ENCODE data around the gene IFITM5.
A peak's percentile ranks its signal among the peaks of the same experiment; 100 is the strongest.
"Not testable (repeated sequence)": the region's sequence is repeated elsewhere in the genome, so short reads cannot be mapped to it uniquely, and the experiment has no call there.

Gene IFITM5

DNA sequence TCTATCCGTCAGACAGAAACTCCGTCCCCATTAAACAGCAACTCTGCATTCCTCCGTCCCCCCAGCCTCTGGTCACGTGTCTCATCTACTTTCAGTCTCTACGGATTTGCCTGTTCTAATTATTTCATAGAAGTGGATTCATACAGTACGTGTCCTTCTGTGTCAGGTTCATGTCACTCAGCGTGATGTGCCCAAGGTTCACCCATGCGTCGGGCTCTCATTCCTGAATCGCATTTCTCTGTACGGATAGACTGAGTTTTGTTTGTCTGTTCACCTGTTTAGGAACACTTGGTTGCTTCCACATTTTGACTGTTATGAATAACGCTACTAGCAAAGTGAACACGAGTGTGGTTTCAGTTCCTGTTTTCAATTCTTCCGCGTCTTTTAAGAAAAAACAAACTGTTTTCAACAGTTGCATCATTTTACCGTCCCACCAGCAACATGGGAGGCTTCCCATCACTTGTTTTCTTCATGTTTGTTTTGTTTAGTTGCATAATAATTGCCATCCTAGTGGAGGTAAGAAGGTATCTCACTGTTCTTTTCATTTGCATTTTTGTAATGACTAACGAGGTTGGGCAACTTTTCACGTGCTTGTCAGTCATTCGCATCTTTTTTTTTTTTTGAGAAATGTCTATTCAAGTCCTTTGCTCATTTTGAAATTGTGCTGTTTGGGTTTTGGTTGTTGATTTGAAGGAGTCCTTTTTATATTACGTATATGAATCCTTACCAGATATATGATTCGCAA lies 30.0 kb downstream of the IFITM5 start:
- no peak for DNase-seq (ENCODE audit: extremely low read depth in 1 of 2, low read depth in 1 of 2)

DNA sequence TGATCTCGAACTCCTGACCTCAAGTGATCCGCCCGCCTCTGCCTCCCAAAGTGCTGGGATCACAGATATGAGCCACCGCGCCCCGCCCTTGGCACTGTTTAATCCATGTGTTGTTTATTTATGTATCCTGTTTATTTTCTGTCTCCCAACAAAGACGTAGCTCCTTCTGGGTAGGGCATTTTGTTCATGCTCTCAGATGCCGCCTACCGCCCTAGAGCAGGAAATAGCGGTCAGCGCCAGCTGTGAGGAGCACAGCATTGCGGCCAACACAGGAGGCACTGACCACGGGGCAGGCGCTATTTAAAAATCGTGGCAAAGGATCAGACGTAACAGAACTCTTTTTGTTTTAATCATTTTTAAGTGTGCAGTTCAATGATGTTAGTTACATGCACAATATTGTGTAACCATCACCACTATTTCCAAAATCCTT lies 30.6 kb downstream of the IFITM5 start:
- DNase-seq (ENCODE audit: extremely low read depth in 1 of 2, low read depth in 1 of 2): not testable (repeated sequence)

DNA sequence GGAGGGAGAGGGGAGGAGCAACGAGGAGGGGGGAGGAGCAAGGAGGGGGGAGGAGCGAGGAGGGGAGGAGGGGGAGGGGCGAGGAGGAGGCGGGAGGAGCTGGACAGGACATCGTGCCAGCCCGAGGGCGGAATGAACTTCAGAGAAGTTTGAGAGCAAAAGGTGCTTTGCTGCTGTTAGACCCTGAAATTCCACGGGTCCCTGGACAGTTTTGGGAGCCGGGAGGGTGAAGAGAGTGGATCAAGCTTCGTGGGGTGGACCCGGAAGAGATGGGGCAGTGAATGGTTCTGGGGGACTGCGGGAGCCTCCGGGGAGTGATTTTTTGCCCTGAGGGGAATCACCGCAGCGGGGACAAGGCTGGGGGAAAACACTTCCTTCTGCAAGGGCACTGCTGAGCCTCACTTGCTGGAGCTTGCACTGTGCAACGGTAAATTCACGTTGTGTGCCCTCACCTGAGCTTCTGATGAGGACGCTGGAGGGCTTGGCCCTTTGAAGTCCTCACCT lies 31.8 kb downstream of the IFITM5 start:
- no peak for DNase-seq (ENCODE audit: extremely low read depth in 1 of 2, low read depth in 1 of 2)

DNA sequence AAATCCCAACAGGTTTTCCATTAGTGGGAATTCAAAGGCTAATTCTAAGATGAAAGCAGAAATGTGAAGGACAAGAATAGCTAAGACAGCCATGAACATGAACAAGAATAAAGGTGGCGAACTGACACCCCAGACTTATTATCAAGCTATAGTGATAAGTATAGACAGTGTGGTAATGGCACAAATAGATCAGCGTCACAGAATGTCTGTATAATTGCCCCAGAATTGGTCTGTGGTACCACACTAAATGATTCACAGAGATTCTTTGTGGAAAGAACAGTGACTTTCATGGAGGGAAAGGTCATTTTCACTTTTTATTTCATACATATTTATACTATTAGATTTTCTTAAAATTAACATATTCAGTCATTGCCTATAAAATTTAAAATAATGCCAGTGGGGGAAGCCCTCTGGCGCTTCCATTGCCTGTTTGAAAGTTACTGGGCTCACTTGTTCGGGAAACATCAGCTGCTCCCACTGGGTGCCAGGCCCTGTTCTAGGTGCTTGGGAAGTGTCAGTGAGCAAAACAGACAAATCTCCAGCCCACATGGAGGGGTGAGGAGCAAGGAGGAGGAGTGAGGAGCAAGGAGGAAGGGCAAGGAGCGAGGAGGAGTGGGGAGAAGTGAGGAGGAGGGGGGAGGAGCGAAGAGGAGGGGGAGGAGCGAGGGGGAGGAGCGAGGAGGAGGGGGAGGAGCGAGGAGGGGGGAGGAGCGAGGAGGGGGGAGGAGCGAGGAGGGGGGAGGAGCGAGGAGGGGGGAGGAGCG lies 32.5 kb downstream of the IFITM5 start:
- no peak for DNase-seq (ENCODE audit: extremely low read depth in 1 of 2, low read depth in 1 of 2)

DNA sequence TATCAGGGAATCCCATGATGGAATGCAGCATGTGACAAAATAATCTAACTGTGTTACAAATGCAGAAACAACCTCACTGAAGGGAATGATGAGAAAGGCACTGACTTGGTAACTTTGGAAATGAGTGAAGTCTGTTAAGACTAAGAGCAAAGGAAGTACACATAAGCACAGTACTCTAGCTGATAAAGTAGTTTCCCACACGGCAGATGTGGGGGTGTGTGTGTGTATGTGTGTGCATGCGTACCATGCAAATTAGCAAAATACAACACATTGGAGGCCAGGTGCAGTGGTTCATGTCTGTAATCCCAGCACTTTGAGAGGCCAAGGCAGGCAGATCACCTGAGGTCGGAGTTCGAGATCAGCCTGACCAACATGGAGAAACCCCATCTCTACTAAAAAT lies 37.7 kb downstream of the IFITM5 start:
- no peak for DNase-seq (ENCODE audit: extremely low read depth in 1 of 2, low read depth in 1 of 2)

DNA sequence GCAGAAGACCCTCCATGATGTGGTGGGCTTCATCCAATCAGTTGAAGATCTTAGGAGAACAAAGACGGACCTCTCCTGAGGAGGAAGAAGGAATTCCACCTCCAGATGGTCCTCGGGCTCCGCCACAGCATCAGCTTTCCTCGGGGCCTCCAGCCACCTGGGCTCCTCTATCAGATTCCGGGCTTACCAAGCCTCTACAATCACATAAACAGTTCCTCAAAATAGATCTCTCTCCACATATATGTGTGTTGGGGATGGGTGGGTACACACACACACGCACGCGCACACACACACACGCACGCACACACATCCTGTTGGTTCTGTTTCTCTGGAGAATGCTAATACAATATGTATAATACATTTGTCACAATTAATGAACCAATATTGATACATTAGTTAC lies 39.9 kb downstream of the IFITM5 start:
- DNase-seq (ENCODE audit: extremely low read depth in 1 of 2, low read depth in 1 of 2): no peak

DNA sequence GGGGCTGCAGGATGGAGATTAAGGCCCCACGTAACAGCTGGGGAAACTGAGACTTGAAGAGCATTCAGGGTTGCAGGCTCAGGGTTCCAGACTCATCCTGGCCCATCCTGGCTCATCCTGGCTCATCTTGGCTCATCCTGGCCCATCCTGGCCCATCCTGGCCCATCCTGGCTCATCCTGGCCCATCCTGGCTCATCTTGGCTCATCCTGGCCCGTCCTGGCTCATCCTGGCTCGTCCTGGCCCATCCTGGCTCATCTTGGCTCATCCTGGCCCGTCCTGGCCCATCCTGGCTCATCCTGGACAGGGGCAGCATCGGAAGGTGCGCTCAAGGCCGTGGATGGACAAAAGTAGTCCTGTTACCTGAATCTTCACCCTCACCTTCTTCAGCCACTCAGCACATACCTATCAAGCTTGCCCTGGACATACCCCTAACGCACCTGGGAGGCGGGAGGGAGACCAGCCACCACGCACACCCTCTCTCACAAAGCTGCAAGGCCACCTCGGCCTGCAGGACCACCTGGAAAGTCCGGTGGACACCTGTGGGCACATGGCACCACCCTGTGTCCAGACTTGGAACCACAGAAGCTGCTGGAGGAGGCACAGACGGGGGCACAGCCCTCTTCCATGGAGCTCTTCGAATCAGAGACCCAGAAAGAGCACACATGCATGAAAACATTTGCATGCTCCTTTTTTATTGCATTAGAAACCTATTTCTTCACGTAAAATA lies 41.4 kb downstream of the IFITM5 start:
- no peak for DNase-seq (ENCODE audit: extremely low read depth in 1 of 2, low read depth in 1 of 2)

DNA sequence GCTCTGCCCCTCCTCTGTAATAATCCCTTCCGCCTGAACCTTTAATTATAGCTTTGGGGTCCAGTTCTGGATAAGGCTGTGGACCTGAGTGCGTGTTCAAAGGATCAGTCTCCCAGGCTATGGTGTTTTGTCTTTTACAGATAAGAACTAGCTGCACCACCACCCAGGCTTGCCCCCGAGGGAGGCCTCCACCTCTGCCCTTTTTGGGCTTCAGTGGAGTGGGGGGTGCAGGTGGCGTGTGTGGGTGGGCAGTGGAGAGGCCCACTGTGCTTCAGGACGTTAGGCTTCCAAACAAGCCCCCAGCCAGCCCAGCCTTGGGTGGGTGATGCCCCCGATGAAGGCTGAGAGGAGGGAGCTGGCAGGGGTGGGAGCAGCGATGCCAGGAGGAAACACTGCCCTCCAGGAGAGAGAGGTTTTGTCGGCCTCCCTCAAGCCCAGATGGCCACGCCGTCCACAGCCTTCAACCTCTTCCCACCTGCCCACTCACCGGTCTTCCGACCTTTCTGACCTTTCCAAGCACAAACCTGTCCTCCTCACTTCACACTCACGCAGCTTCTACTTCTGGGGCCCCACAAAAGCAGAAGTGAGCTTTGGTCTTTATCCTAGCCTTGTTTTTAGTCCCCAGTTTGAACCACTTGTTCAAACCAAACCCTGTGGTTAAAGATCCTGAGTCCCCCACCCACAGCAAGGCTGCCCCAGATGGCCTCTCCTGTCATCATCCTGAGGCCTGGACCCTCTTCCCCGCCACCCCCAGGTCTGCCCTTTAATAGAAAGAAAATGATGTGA lies 42.2 kb downstream of the IFITM5 start:
- DNase-seq (ENCODE audit: extremely low read depth in 1 of 2, low read depth in 1 of 2): no peak

DNA sequence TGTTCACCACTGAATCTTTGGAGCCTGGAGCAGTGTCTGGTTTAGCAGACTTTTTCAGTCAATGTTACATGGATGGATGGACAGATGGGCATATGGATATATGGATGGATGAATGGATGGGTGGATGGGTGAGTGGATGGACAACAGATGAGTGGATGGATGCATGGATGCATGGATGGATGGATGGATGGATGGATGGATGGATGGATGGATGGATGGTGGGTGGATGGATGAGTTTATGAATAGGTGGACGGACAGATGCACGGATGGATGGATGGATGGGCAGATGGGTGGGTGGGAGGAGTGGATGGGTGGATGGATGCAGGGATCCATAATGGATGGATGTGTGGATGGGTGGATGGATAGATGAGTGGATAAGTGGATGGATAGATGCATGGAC lies 43.5 kb downstream of the IFITM5 start:
- no peak for DNase-seq (ENCODE audit: extremely low read depth in 1 of 2, low read depth in 1 of 2)

DNA sequence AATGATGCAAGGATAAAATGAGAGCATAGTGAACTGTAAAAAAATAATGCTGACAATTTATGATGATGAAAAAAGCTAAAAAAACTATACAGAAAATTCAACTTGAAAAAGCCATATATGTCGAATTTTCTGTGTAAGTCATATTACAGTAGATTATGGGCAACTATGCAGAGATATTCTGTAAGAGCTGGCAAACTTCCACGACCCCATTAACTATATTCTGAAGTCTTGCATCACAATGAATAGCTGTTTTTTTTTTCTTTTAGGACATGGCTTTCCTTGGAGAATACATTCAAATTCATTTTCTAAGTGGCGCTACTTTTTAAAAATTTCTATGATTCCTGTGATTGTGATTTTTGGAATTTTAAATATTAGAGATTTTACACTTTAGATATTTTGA lies 44.1 kb downstream of the IFITM5 start:
- DNase-seq (ENCODE audit: extremely low read depth in 1 of 2, low read depth in 1 of 2): no peak

DNA sequence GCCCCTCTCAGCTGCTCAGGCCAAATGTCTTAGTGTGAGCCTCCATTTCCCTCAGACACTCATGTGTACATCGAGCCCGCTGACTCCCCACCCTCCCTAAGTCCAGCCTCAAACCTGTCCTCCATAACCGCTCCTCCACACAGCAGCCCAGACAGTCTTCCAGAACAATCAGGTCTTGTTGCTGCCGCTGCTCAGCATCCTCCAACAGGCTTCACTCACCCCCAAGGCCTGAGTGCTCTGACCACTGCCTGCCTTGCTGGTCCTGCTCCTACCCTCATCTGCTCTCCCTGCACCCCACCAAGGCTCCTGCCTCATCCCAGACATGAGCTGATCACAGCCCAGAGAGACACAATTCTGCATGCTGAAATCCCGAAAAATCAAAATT lies 45.4 kb downstream of the IFITM5 start:
- DNase-seq (ENCODE audit: extremely low read depth in 1 of 2, low read depth in 1 of 2): no peak

DNA sequence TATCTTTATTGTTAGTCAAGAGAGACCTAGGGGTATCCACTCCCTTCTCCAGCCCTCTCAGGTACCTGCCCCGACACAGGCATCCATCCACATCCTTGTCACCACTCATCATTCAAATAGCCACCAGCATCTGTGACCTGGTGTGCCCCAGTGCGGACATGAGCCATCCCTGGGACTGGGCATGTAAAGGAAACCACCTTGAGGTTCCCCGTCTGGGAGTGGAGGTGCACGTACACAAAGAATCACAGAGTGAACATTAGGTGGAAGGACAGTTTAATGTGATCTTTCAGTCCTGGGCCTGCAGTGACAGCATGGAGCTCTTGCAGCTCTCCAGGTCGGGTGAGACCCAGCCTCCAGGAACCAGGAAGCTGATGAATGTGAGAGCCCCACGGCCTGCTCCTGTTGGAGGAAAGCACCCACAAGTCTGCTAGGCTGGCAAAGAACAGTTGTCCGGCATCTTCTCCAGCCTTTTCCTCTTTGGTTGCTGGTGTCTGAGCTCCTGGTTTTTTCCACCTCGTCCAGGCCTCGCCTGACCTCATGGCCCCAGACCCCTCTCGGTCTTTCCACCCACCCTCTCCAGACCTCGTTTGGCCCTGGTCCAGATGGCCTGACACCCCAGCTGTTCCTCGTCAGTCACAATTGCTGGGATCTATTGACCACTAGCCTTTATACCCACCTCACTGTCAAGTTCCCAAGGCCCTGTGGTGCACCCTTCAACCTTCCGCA lies 46.0 kb downstream of the IFITM5 start:
- no peak for DNase-seq (ENCODE audit: extremely low read depth in 1 of 2, low read depth in 1 of 2)

DNA sequence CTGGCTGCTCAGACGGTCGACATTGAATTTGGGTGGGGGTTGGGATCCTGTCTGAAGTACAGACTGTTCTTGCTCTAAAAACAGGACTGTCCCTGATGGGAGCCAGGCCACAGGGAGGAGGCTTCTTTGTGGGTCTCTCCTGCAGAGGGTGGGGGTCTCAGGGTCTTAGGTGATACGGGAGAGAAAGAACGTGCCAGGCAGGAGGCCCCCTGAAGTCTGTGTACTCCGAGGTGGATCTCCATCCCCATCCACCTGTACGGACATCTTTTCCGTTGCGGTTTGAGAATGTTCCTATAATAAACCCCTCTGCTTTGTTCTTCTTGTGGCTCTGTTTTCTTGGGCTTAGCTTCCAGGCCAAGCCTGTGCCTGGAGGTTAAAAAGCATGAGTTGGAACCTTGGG lies 46.7 kb downstream of the IFITM5 start:
- DNase-seq (ENCODE audit: extremely low read depth in 1 of 2, low read depth in 1 of 2): no peak

DNA sequence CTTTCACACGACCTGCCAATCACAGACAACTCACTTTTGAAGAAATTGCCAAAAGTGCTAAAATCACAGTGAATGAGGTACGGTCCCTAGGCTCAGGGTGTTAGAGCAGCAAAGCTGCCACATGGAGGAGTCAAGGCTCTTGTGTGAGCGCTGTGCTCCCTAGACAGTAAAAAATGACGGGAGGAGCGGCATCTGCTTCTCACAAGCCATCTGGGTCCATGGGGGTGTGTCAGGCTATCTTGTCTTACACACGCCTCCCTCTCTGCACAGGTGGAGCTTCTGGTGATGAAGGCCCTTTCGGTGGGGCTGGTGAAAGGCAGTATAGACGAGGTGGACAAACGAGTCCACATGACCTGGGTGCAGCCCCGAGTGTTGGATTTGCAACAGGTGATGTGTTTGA lies 47.8 kb downstream of the IFITM5 start:
- no peak for DNase-seq (ENCODE audit: extremely low read depth in 1 of 2, low read depth in 1 of 2)

DNA sequence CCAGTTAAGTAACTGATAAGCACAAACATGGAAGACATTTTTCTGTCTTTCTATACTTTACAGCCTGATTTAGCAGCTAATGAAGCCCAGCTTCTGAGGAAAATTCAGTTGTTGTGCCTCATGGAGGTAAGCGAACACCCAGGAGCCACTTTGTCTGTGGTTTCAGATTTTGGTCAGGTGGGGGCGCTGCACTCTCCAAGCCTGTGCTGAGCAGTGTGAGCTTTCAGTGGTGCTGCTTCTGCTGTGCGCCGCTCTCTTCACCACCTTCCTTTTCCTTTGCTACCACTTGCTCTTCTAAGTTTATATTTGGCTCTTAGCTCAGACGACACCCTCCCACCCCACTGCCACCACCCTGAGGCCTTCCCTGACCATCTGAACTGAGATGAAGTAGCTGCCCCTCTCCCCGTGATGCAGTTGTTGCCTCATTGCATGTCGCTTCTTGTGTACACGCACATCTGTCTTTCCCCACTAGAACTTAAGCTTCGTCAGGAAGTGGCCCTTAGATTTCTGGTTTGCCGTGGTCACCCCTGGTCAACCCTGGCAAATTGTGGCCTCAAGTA lies 48.5 kb downstream of the IFITM5 start:
- DNase-seq (ENCODE audit: extremely low read depth in 1 of 2, low read depth in 1 of 2): peak; percentile 65 to 66

DNA sequence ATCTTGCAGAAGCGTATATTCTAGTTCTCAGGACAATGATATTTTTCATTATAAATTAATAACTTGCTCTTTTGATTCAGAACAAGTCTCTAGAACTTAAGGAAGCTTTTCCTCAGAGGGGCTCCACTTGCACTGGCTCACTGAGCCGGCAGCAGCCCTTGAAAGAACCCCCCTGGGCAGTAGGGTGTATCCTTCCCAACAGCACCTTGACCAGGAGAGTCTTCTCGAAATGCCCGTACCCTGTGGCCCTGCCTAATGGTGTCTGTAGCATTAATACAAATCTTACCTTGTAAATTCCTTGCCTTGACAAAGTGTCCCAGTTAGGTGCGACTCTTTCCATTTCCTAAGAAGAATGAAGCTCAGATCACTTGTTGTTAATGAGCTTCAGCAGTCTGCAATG lies 49.1 kb downstream of the IFITM5 start:
- DNase-seq (ENCODE audit: extremely low read depth in 1 of 2, low read depth in 1 of 2): no peak

DNA sequence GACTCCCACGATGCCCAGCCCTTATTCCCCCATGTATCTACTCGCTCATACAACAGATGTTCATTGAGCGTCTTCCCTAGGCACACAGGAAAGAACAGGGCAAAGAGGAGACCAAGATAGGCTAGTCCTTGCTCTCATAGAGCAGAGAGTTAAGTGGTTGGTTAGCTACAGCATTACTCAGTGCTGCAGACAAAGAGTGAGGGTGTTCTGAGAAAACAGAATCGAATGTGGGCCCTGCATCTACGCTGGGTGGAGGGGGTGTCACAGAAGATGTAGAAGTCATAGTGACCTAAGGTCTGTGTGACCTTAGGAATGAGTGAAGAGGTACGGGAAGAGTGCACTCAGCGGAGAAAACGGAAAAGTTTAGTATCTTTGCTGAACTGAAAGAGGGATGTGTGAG lies 50.3 kb downstream of the IFITM5 start:
- no peak for DNase-seq (ENCODE audit: extremely low read depth in 1 of 2, low read depth in 1 of 2)
